ENCODE data around the gene TRAF7.
A peak's percentile ranks its signal among the peaks of the same experiment; 100 is the strongest.

Gene TRAF7

DNA sequence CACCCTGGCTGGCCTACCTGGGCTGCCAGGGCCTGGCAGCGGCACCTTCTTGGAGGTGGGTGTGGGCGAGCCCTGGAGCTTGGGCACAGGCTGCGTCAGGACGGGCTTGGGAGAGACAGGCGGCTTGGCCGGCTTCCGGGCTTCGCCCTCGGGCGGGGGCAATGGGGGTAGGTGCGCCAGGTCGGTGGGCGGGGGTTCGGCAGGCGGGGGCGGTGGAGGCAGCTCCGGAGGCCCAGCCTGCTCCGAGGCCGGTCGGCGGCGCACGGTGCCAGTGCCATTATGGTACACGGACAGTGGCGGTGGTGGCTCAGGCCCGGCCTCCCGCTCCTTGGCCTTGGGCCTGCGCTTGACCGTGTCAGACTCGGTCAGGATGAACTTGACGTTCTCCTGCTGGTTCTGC lies 24.0 kb downstream of the TRAF7 start:
- H3K23ac ChIP-seq (ENCODE audit: low read depth, low read length, poor library complexity): no peak overlapping the region
- H3K9me3 ChIP-seq (replicated peaks in 1 of 2; ENCODE audit: control insufficient read depth in 2 of 2, insufficient read depth in 1 of 2, low read depth in 1 of 2, low read length in 2 of 2): no peaks in the 10 kb centered on the region

GRCh38 chr16:2180461-2180860 lies 24.9 kb downstream of the TRAF7 start:
- Histone ChIP-seq H3K23ac (ENCODE audit: low read depth, low read length, poor library complexity) (no peak overlapping the region), H3K9me3 (replicated peaks in 1 of 2; ENCODE audit: control insufficient read depth in 2 of 2, insufficient read depth in 1 of 2, low read depth in 1 of 2, low read length in 2 of 2) (no peaks in the 10 kb centered on the region), H3K9ac (ENCODE audit: low read depth, low read length, poor library complexity) (no peak overlapping the region), H2AFZ (ENCODE audit: low read length) (no peak overlapping the region), H4K8ac (ENCODE audit: low read depth, low read length) (no peak overlapping the region), H3K4me3 (ENCODE audit: low read length in 2 of 2) (no peak overlapping the region), H2AK5ac (ENCODE audit: low read depth, low read length) (peak overlapping the region; percentile 63), H4K91ac (ENCODE audit: low read depth, low read length, poor library complexity) (no peak overlapping the region), H3K18ac (ENCODE audit: low read length) (no peak overlapping the region), H3K4me1 (ENCODE audit: control insufficient read depth in 2 of 2, insufficient read depth in 1 of 2, low read depth in 1 of 2, low read length in 2 of 2) (peaks cover 0 to 3% of the 10 kb centered on the region in 2 donors), H2BK120ac (ENCODE audit: low read depth, low read length) (no peak overlapping the region), H2BK5ac (ENCODE audit: low read length) (no peak overlapping the region), H2BK12ac (ENCODE audit: low read length) (no peak overlapping the region), H3K4ac (ENCODE audit: low read length) (peak overlapping the region; percentile 37), H3K14ac (ENCODE audit: low read length) (no peak overlapping the region), H3K36me3 (replicated peaks in 1 of 2; ENCODE audit: control insufficient read depth in 2 of 2, insufficient read depth in 2 of 2, low read length in 2 of 2) (peaks cover 11 to 44% of the 10 kb centered on the region in 2 donors), H2BK15ac (ENCODE audit: low read length) (no peak overlapping the region), H3K27me3 (ENCODE audit: control insufficient read depth in 3 of 3, insufficient read depth in 3 of 3, low read depth in 1 of 3, low read length in 3 of 3) (no peaks in the 10 kb centered on the region), H3K79me1 (ENCODE audit: low read depth, low read length) (peaks cover 2% of the 10 kb centered on the region), H3K27ac (replicated peaks; ENCODE audit: low read length) (no peak overlapping the region), H3K4me2 (ENCODE audit: insufficient read depth, low read length, poor library complexity, severe bottlenecking) (no peak overlapping the region)
- DNase-seq (ENCODE audit: low spot score): no peak
- no CpG with 5 or more reads among the region's 43 CpGs for WGBS, 2 donors (ENCODE audit: extremely low coverage in 2 of 2, insufficient read length in 2 of 2, insufficient replicate concordance in 1 of 2)

More for the DNA sequence above, 24.0 kb downstream of the TRAF7 start:
- Histone ChIP-seq H2AFZ (ENCODE audit: low read length) (no peak overlapping the region), H3K18ac (ENCODE audit: low read length) (peak overlapping the region; percentile 76), H3K4me2 (ENCODE audit: insufficient read depth, low read length, poor library complexity, severe bottlenecking) (no peak overlapping the region), H3K9ac (ENCODE audit: low read depth, low read length, poor library complexity) (no peak overlapping the region), H3K4ac (ENCODE audit: low read length) (no peak overlapping the region), H3K14ac (ENCODE audit: low read length) (no peak overlapping the region), H3K27me3 (ENCODE audit: control insufficient read depth in 3 of 3, insufficient read depth in 3 of 3, low read depth in 1 of 3, low read length in 3 of 3) (no peaks in the 10 kb centered on the region), H3K4me1 (ENCODE audit: control insufficient read depth in 2 of 2, insufficient read depth in 1 of 2, low read depth in 1 of 2, low read length in 2 of 2) (peaks cover 0 to 3% of the 10 kb centered on the region in 2 donors), H2AK5ac (ENCODE audit: low read depth, low read length) (peak overlapping the region; percentile 83), H4K8ac (ENCODE audit: low read depth, low read length) (no peak overlapping the region), H4K91ac (ENCODE audit: low read depth, low read length, poor library complexity) (no peak overlapping the region), H3K79me1 (ENCODE audit: low read depth, low read length) (peaks cover 2% of the 10 kb centered on the region), H3K4me3 (ENCODE audit: low read length in 2 of 2) (no peak overlapping the region), H2BK15ac (ENCODE audit: low read length) (no peak overlapping the region), H2BK120ac (ENCODE audit: low read depth, low read length) (no peak overlapping the region), H3K27ac (replicated peaks; ENCODE audit: low read length) (no peak overlapping the region), H2BK12ac (ENCODE audit: low read length) (no peak overlapping the region), H3K36me3 (replicated peaks in 1 of 2; ENCODE audit: control insufficient read depth in 2 of 2, insufficient read depth in 2 of 2, low read length in 2 of 2) (peaks cover 18 to 53% of the 10 kb centered on the region in 2 donors), H2BK5ac (ENCODE audit: low read length) (no peak overlapping the region)
- WGBS, 2 donors (ENCODE audit: extremely low coverage in 2 of 2, insufficient read length in 2 of 2, insufficient replicate concordance in 1 of 2): no CpG with 5 or more reads among the region's 31 CpGs
- DNase-seq (ENCODE audit: low spot score): no peak

GRCh38 chr16:2180962-2181923 lies 25.7 kb downstream of the TRAF7 start:
- H3K36me3 ChIP-seq (replicated peaks in 1 of 2; ENCODE audit: control insufficient read depth in 2 of 2, insufficient read depth in 2 of 2, low read length in 2 of 2): peaks cover 4 to 36% of the 10 kb centered on the region in 2 donors
- H3K4me3 ChIP-seq (ENCODE audit: low read length in 2 of 2): no peak overlapping the region
- H3K14ac ChIP-seq (ENCODE audit: low read length): no peak overlapping the region
- peaks cover 2% of the 10 kb centered on the region for H3K79me1 ChIP-seq (ENCODE audit: low read depth, low read length)
- H3K23ac ChIP-seq (ENCODE audit: low read depth, low read length, poor library complexity): peak overlapping the region; percentile 60
- H2BK5ac ChIP-seq (ENCODE audit: low read length): peak overlapping the region; percentile 54
- H3K4me2 ChIP-seq (ENCODE audit: insufficient read depth, low read length, poor library complexity, severe bottlenecking): no peak overlapping the region
- H4K91ac ChIP-seq (ENCODE audit: low read depth, low read length, poor library complexity): no peak overlapping the region
- peaks cover 0 to 3% of the 10 kb centered on the region in 2 donors for H3K4me1 ChIP-seq (ENCODE audit: control insufficient read depth in 2 of 2, insufficient read depth in 1 of 2, low read depth in 1 of 2, low read length in 2 of 2)
- H2BK15ac ChIP-seq (ENCODE audit: low read length): no peak overlapping the region
- H4K8ac ChIP-seq (ENCODE audit: low read depth, low read length): no peak overlapping the region
- H3K18ac ChIP-seq (ENCODE audit: low read length): peak overlapping the region; percentile 6
- H2AK5ac ChIP-seq (ENCODE audit: low read depth, low read length): peak overlapping the region; percentile 63
- H3K9ac ChIP-seq (ENCODE audit: low read depth, low read length, poor library complexity): no peak overlapping the region
- H3K9me3 ChIP-seq (replicated peaks in 1 of 2; ENCODE audit: control insufficient read depth in 2 of 2, insufficient read depth in 1 of 2, low read depth in 1 of 2, low read length in 2 of 2): no peaks in the 10 kb centered on the region
- H3K4ac ChIP-seq (ENCODE audit: low read length): no peak overlapping the region
- H2BK120ac ChIP-seq (ENCODE audit: low read depth, low read length): no peak overlapping the region
- no peak overlapping the region for H2AFZ ChIP-seq (ENCODE audit: low read length)
- no peaks in the 10 kb centered on the region for H3K27me3 ChIP-seq (ENCODE audit: control insufficient read depth in 3 of 3, insufficient read depth in 3 of 3, low read depth in 1 of 3, low read length in 3 of 3)
- DNase-seq (ENCODE audit: low spot score): no peak
- no CpG with 5 or more reads among the region's 46 CpGs for WGBS, 2 donors (ENCODE audit: extremely low coverage in 2 of 2, insufficient read length in 2 of 2, insufficient replicate concordance in 1 of 2)
- no peak overlapping the region for H3K27ac ChIP-seq (replicated peaks; ENCODE audit: low read length)
- H2BK12ac ChIP-seq (ENCODE audit: low read length): peak overlapping the region; percentile 22

GRCh38 chr16:2181952-2182351 lies 26.4 kb downstream of the TRAF7 start:
- Histone ChIP-seq H3K4me1 (ENCODE audit: control insufficient read depth in 2 of 2, insufficient read depth in 1 of 2, low read depth in 1 of 2, low read length in 2 of 2) (peaks cover 0 to 3% of the 10 kb centered on the region in 2 donors), H3K9me3 (replicated peaks in 1 of 2; ENCODE audit: control insufficient read depth in 2 of 2, insufficient read depth in 1 of 2, low read depth in 1 of 2, low read length in 2 of 2) (no peaks in the 10 kb centered on the region), H3K4me2 (ENCODE audit: insufficient read depth, low read length, poor library complexity, severe bottlenecking) (no peak overlapping the region), H3K36me3 (replicated peaks in 1 of 2; ENCODE audit: control insufficient read depth in 2 of 2, insufficient read depth in 2 of 2, low read length in 2 of 2) (peaks cover 3 to 30% of the 10 kb centered on the region in 2 donors), H3K4me3 (ENCODE audit: low read length in 2 of 2) (no peak overlapping the region), H2BK120ac (ENCODE audit: low read depth, low read length) (no peak overlapping the region), H3K18ac (ENCODE audit: low read length) (no peak overlapping the region), H2BK5ac (ENCODE audit: low read length) (peak overlapping the region; percentile 54), H3K27me3 (ENCODE audit: control insufficient read depth in 3 of 3, insufficient read depth in 3 of 3, low read depth in 1 of 3, low read length in 3 of 3) (no peaks in the 10 kb centered on the region), H2BK12ac (ENCODE audit: low read length) (no peak overlapping the region), H3K9ac (ENCODE audit: low read depth, low read length, poor library complexity) (no peak overlapping the region), H2AK5ac (ENCODE audit: low read depth, low read length) (no peak overlapping the region), H4K91ac (ENCODE audit: low read depth, low read length, poor library complexity) (no peak overlapping the region), H4K8ac (ENCODE audit: low read depth, low read length) (no peak overlapping the region), H3K14ac (ENCODE audit: low read length) (no peak overlapping the region), H3K27ac (replicated peaks; ENCODE audit: low read length) (no peak overlapping the region), H2BK15ac (ENCODE audit: low read length) (no peak overlapping the region), H2AFZ (ENCODE audit: low read length) (no peak overlapping the region), H3K23ac (ENCODE audit: low read depth, low read length, poor library complexity) (peak overlapping the region; percentile 60), H3K4ac (ENCODE audit: low read length) (no peak overlapping the region), H3K79me1 (ENCODE audit: low read depth, low read length) (peaks cover 2% of the 10 kb centered on the region)
- WGBS, 2 donors (ENCODE audit: extremely low coverage in 2 of 2, insufficient read length in 2 of 2, insufficient replicate concordance in 1 of 2): no CpG with 5 or more reads among the region's 20 CpGs
- no peak for DNase-seq (ENCODE audit: low spot score)
